Skeletal muscle satellite cell (primary cell): ENCODE data around the gene SUFU.
"Not testable (repeated sequence)": the region's sequence is repeated elsewhere in the genome, so short reads cannot be mapped to it uniquely, and the experiment has no call there.

ENCODE experiments used
- H3K27me3 ChIP-seq: 2 replicates; pipeline ENCODE4 v1.7.0; 2013; ENCODE audit warnings: low read length; ENCODE audit not compliant: control insufficient read depth, insufficient read depth
- H3K36me3 ChIP-seq: 2 replicates; pipeline ENCODE4 v1.7.0; 2013; ENCODE audit warnings: mild to moderate bottlenecking, control low read depth, low read length; ENCODE audit not compliant: insufficient read depth
- H3K4me1 ChIP-seq: 2 replicates; pipeline ENCODE4 v1.7.0; 2013; ENCODE audit warnings: low read length; ENCODE audit not compliant: control insufficient read depth, insufficient read depth
- H3K4me2 ChIP-seq: 2 replicates; pipeline ENCODE4 v1.7.0; 2013; ENCODE audit warnings: mild to moderate bottlenecking, low read length
- H3K4me3 ChIP-seq: 2 replicates; pipeline ENCODE4 v1.7.0; 2013; ENCODE audit warnings: low read length
- H3K9ac ChIP-seq: 2 replicates; pipeline ENCODE4 v1.7.0; 2013; ENCODE audit warnings: mild to moderate bottlenecking, low read depth, low read length, moderate library complexity
- H3K9me3 ChIP-seq: replicated peaks from 2 replicates; pipeline ENCODE4 v1.7.0; 2013; ENCODE audit warnings: mild to moderate bottlenecking, control low read depth, low read length

SUFU gene

DNA sequence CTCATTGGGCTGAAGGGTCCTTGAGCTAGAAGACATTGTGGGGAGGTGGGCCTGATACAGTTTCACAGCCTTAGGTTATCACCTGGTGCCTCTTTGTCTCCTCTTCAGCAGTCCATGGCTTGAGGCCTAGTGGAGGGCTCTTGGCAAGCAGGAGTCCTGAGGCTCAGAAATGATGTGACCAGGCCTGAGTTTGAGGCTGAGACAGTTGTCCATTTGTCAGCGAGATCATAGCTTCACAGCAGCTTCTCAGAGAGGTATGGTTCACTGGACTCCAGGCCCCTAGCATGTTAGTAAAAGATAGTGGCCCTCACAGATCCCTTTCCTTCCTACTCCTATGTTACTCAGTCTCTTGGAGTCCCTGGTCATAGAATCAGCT is 19.1 kb downstream of the SUFU start:
- Histone ChIP-seq H3K36me3 (peaks cover 4% of the 10 kb centered on the region), H3K4me3 (no peak overlapping the region), H3K9ac (no peak overlapping the region), H3K27me3 (no peaks in the 10 kb centered on the region), H3K9me3 (no peaks in the 10 kb centered on the region), H3K4me1 (peaks cover 11% of the 10 kb centered on the region), H3K4me2 (no peak overlapping the region)

DNA sequence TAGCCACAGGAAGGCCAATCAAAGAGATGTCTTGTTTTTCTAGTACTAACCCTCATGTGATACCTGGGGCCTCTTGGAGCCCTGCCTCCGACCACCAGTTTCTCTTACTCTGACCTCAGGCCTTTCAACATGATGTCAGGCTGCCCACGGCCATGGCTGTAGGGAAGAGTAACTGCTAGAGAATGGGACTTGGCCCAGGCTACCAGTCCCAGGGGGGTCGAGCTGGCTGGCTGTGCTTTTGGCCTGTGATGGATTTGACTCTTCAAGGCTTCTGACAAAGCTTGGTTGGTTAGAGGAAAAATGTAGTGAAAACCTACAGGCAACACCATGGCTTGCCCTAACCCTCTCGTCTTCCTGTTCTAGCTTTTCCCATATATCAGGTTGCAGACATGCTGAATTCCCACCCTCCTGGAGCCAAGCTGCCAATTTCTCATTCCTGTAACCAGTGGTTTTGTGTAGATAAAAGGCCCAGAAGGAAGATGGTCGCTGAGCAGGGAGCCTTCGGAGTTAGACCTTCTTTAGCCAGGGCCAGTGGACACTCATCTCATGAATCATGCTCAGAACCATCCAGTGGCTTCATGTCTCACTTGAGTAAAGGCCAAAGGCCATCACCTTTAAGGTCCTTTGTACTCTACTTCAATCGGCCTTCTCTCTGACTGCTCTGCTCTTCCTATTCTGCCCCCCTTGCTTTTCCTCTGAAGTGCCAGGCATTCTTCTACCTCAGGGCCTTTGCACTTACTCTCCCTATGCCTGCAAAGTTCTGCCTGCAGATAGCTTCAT is 19.7 kb downstream of the SUFU start:
- peak overlapping the region; percentile 47 for H3K4me2 ChIP-seq
- peaks cover 11% of the 10 kb centered on the region for H3K4me1 ChIP-seq
- H3K36me3 ChIP-seq, result peaks cover 4% of the 10 kb centered on the region

DNA sequence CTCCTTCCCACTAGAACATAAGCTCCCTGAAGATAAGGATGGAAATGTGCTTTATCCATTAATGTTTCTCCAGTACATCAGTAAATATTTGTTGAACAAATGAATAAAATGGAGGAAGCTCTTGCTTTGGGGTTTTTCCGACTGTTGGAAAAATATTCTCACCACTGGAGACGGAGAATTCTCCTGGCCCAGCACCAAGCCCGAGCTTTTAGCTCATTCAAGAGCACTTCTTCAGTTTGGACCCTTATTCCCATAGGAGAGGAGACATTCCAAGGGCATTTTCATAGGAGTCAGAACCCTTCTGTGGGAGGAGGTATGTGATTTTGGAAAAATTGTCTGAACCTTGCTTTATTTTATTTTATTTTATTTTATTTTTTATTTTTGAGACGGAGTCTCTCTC is 21.0 kb downstream of the SUFU start:
- Histone ChIP-seq H3K36me3 (peaks cover 4% of the 10 kb centered on the region), H3K9ac (no peak overlapping the region), H3K9me3 (no peaks in the 10 kb centered on the region), H3K4me1 (peaks cover 11% of the 10 kb centered on the region), H3K27me3 (no peaks in the 10 kb centered on the region), H3K4me3 (no peak overlapping the region), H3K4me2 (no peak overlapping the region)

More for the DNA sequence above, 19.7 kb downstream of the SUFU start:
- Histone ChIP-seq H3K9me3 (no peaks in the 10 kb centered on the region), H3K9ac (no peak overlapping the region), H3K27me3 (no peaks in the 10 kb centered on the region), H3K4me3 (no peak overlapping the region)

DNA sequence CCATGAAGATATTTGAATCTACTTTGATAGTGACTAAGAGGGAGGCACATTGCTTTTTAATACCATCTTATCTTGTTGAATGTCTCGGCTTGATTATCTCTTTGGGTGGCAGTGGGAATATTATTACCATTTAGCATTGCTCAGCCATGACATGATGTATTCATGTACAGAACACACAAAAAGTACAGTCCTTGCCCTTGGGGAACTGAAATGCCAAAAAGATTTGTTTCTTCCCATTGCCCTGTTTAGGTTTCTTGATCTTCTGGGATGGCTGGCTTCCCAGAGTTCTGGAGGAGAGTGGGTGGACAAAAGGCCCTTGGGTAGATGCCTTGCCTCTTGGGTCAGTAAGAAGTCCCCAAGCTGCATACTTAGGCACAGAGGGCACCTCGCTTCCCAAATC is 23.8 kb downstream of the SUFU start:
- Histone ChIP-seq H3K4me1 (peaks cover 11% of the 10 kb centered on the region), H3K27me3 (no peaks in the 10 kb centered on the region), H3K36me3 (peaks cover 9% of the 10 kb centered on the region), H3K4me2 (no peak overlapping the region), H3K9ac (no peak overlapping the region), H3K4me3 (no peak overlapping the region), H3K9me3 (no peaks in the 10 kb centered on the region)

DNA sequence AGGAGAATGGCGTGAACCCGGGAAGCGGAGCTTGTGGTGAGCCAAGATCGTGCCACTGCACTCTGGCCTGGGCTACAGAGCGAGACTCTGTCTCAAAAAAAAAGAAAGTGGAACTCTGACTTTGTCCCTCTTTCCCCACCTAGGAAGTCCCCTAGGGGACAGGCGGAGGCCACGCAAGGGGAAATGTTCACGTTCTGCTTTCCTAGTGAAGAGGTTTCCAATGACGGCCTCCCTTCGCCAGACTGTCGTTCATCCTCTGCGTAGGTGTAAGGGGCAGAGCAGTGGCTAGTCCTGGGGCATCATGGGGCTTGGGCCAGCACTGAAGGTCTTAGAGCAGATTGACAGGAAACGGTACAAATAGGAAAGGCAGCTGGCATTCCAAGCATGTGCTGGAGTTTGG is 30.6 kb downstream of the SUFU start:
- no peak overlapping the region for H3K9ac ChIP-seq
- H3K27me3 ChIP-seq, result no peaks in the 10 kb centered on the region
- no peaks in the 10 kb centered on the region for H3K9me3 ChIP-seq
- no peak overlapping the region for H3K4me3 ChIP-seq
- H3K36me3 ChIP-seq, result peaks cover 11% of the 10 kb centered on the region
- H3K4me2 ChIP-seq, result no peak overlapping the region
- H3K4me1 ChIP-seq, result no peaks in the 10 kb centered on the region

DNA sequence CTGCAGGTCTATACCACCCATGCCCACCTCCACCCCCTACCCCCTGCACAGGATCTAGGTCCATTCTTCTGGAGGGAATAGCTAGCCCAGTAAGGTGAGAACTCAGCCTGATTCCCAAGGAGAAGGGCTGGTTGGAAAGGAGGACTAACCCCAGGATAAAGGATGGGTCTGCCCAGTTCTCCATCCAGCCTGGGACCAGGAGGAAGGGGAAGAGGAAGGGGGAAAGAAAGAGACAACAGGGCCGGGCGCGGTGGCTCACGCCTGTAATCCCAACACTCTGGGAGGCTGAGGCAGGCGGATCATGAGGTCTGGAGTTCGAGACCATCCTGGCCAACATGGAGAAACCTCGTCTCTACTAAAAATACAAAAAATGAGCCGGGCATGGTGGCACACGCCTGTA is 31.2 kb downstream of the SUFU start:
- H3K4me3 ChIP-seq, H3K27me3 ChIP-seq, H3K9ac ChIP-seq, H3K9me3 ChIP-seq, H3K4me1 ChIP-seq, H3K4me2 ChIP-seq: not testable (repeated sequence)
- H3K36me3 ChIP-seq, result peaks cover 11% of the 10 kb centered on the region

DNA sequence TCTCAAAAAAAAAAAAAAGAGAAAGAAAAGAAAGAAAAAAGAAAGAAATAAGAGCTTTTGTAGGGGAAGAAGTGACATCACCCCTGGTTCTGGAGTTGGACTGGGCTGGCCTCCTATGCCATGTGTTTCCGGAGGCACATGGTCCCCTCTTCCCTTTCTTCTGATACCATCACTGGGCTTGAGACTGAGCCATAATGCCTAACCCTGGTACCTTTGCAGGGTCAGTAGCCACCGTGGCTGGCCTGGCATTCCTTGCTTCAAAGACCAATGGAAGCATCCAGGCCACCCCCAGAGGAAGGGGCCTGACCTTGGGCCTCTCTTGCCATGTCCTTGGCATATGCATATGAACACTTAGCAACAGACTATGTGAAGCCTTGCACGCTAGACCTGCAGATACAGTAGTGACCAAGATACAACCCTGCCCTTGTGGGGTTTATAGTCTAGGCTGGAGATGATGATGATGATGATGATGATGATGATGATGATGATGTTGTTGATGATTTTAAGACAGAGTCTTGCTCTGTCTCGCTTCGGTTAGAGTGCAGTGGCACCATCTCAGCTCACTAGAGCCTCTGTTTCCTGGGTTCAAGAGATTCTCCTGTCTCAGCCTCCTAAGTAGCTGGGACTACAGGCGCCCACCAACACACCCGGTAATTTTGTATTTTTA is 31.8 kb downstream of the SUFU start:
- Histone ChIP-seq H3K36me3 (peaks cover 11% of the 10 kb centered on the region), H3K4me2 (no peak overlapping the region), H3K9me3 (no peaks in the 10 kb centered on the region), H3K4me1 (no peaks in the 10 kb centered on the region), H3K4me3 (no peak overlapping the region), H3K27me3 (no peaks in the 10 kb centered on the region), H3K9ac (no peak overlapping the region)

DNA sequence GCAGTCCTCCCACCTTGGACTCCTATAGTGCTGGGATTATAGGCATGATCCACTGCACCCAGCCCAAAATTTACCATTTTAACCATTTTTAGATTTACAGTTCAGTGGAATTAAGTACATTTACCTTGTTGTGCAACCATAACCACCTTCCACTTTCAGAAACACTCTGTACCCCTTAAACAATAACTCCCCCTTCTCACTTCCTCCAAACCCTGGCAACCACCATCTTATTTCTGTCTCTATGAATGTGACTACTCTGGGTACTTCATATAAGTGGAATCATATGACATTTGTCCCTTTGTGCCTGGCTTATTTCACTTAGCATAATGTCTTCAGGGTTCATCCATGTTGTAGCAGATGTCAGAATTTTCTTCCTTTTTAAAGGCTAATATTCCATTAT is 33.6 kb downstream of the SUFU start:
- Histone ChIP-seq H3K27me3 (no peaks in the 10 kb centered on the region), H3K4me2 (no peak overlapping the region), H3K4me3 (no peak overlapping the region), H3K9ac (no peak overlapping the region), H3K36me3 (peaks cover 8% of the 10 kb centered on the region), H3K9me3 (no peaks in the 10 kb centered on the region), H3K4me1 (no peaks in the 10 kb centered on the region)

DNA sequence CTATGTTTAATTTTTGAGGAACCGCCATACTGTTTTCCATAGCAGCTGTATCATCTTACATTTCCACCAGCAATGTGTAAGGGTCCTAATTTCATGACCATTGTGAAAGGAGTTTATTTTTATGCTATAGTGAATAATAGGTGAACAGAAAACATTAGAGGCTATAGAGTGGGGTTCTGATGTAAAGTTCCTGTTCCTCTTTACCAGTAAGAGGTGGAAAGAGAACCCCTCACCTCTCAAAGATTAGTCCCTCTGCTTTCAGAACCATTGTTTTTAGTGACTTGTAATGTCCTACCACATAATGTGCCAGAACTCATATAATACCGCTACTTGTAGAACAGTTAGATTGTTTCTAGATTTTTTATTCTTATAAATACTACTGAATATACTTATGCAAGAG is 34.2 kb downstream of the SUFU start:
- Histone ChIP-seq H3K4me3 (no peak overlapping the region), H3K9ac (no peak overlapping the region), H3K4me2 (no peak overlapping the region), H3K27me3 (no peaks in the 10 kb centered on the region), H3K9me3 (no peaks in the 10 kb centered on the region), H3K36me3 (peaks cover 6% of the 10 kb centered on the region), H3K4me1 (peaks cover 5% of the 10 kb centered on the region)

DNA sequence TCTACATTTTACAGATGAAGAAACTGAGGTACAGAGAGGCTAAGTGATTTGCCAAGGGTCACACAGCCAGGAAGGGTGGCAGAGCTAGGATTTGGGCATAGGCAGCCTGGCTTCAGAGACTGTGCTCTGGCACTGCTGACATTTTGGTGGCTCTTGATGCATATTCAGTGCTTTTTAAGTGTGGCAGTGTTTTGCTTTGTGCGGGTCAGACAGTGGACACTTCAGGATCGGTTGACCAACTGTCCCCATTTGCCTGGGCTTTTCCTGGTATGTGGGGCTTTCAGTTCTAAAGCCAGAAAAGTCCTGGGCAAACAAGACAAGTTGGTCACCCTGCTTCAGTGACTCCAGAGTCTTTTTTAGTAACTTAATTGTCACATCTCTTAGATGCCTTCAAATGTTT is 35.0 kb downstream of the SUFU start:
- H3K27me3 ChIP-seq, result no peaks in the 10 kb centered on the region
- H3K36me3 ChIP-seq, result peaks cover 4% of the 10 kb centered on the region
- H3K4me3 ChIP-seq, result no peak overlapping the region
- H3K4me1 ChIP-seq, result peaks cover 5% of the 10 kb centered on the region
- no peak overlapping the region for H3K9ac ChIP-seq
- no peak overlapping the region for H3K4me2 ChIP-seq
- no peaks in the 10 kb centered on the region for H3K9me3 ChIP-seq

DNA sequence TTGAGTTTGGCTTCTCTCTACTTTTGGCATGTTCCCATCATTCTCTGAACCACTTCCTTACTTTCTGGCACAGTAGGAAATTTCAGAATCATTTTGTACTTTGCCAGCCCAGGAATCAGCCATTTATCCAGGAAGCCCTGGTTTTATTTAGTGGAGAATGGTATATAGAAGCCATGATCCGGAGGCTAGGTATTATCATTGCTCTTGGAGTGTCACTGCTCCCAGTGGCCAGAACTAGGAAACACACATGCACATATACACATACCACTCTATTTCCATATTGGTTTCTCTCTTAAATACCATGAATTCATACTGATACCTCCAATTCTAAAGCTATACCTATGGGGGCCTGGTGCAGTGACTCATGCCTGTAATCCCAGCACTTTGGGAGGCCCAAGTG is 36.3 kb downstream of the SUFU start:
- Histone ChIP-seq H3K4me2 (no peak overlapping the region), H3K9me3 (no peaks in the 10 kb centered on the region), H3K4me3 (no peak overlapping the region), H3K4me1 (peaks cover 5% of the 10 kb centered on the region), H3K9ac (no peak overlapping the region), H3K27me3 (no peaks in the 10 kb centered on the region), H3K36me3 (peaks cover 4% of the 10 kb centered on the region)
